CD4-positive, alpha-beta T cell treated with Interleukin-4 for 4 hours (primary cell): Measurements from ENCODE around the gene BICDL1.
"Not testable (repeated sequence)": the region's sequence is repeated elsewhere in the genome, so short reads cannot be mapped to it uniquely, and the experiment has no call there.

Experiments
- DNase-seq: peaks from one replicate; pipeline ENCODE4 v3.0.0-alpha.2; 2020

The BICDL1 gene

DNA sequence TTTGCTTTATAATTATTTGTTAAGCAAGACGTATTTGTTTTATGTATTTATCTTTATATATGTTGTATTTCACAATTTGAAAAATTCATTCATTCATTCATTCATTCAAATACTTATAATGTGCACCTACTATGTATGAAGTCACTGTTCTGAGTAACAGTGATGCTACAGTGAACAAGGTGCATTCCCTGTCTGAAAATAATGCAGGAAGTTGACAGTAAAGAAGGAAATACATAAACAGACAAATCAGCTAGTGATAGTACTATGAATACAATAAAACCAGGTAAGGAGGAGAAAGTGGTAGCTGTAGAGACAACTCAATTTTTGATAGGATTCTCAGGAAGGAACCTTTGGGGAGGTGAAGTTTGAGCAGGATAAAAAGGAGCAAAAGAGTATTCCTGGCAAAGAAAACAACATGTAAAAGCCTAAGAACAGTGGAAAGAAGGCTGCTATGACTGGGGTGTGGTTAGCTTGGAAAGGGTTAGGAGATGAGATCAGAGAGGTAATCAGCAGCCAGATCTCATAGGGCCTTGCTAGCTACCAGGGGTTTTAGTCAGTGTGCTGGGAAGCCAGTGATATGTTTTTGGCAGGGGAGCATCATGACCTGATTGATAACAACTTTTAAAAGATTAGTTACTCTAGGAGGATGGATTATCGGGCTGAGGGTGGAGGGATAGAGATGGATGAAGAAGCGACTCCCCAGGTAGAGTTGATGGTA is 17.4 kb downstream of the BICDL1 start:
- DNase-seq, result peak; percentile 37

DNA sequence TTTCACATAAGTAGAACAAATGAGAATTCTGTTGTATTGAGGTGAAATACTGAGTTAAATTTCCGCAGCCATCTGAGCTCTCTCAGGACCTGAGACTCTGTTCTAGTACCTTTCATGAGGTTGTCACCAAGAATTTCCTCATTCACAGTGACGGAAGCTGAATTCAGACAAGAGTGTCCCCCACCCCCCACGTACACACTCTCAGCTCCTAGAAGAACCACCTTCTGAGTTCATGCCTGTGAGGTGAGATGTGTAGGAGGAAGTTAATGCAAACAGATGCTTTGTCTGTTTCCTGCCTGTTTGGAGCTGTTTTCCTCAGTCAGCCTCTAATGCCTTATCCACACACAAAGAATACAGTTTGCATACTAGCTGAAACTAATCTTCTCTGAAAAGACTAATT is 18.2 kb downstream of the BICDL1 start:
- peak; percentile 83 for DNase-seq

DNA sequence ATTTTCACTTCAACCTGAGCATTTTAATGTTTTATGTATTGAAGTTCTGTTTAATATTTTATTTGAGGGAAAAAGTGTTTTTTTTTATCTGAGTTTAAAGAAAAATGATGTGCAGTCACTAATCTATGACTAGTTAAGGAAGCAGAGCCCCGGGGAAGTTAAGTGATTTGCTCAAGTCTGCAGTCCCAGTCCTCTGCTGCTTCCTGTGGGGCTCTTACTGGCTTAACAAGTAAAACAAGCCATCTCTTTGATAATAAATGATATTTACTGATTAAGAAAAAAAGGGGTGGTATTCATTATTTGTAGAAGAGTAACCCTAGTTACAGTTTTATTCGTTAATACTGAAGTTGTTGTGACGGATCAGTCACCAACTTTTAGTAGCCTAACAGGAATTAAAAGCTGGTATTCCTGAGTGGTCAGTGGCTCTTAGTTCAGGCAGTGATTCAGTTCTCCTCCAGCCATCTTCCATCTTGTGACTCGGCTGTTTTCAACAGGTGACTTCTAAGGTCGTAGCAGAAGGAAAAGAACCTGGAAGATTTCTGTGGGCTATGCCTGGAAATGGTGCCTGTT is 21.7 kb downstream of the BICDL1 start:
- DNase-seq, result peak; percentile 63

DNA sequence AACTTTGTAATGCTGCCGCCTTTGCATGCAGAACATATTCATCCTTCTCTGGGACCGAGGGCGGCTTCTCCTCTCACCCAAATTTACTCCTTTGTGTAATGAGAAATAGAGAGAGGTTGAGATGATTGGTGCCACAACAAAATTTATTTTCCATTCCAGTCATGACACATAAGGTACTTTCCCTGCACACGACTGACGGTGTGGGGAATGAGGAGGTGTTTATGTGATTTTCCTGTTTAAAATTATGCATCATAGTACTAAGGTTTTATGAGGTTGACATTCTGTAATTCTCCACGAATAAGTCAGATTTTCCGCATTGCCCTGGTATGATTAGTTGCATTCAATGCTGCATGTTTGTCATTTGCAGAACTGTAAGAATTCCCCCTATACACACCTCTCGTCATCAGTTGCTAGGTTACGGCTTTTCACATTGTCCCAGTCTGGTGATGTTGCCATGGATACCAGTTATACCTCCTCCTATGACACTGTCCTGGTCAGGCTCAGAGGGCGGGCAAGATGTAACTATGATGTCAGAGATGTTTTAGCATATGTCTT is 23.1 kb downstream of the BICDL1 start:
- peak; percentile 99 for DNase-seq

DNA sequence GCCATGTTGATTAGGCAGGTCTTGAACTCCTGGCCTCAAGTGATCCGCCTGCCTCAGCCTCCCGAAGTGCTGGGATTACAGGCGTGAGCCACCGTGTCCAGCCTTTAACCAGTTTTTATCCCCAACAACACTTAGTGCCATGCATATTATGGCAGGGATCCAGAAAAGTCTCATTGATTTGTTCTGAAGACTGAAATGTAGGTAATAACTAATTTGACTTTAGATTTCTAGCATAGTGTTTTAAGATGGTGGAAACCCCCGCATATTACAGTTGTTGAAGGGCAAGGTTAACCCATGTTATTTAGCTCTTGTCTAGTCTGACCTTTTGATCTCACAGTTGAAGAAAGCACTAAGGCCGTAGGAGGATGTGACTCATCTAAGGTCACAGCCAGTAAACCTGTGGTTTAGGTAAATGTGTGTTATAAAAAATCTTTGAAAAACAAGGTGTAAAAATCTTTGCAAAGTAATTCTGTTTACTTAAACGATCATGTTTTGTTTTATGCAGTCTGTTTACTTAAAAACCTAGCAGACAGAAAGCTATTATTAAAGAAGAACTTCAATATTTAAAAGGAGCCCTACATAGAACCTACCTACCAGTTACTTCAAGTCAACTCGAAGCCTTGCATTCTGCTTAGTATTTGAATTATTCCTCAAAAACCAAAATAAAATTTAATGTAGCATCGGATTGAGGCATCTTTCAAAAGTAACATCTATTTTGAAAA is 24.8 kb downstream of the BICDL1 start:
- DNase-seq, result peak; percentile 96

DNA sequence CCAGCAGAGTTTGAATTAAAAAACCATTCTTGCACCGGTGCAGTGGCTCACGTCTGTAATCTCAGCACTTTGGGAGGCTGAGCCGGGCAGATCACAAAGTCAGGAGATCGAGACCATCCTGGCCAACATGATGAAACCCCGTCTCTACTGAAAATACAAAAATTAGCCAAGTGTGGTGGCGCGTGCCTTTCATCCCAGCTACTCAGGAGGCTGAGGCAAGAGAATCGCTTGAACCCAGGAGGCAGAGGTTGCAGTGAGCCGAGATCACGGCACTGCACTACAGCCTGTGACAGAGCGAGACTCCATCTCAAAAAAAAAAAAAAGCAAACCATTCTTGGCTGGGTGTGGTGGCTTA is 25.3 kb downstream of the BICDL1 start:
- not testable (repeated sequence) for DNase-seq

DNA sequence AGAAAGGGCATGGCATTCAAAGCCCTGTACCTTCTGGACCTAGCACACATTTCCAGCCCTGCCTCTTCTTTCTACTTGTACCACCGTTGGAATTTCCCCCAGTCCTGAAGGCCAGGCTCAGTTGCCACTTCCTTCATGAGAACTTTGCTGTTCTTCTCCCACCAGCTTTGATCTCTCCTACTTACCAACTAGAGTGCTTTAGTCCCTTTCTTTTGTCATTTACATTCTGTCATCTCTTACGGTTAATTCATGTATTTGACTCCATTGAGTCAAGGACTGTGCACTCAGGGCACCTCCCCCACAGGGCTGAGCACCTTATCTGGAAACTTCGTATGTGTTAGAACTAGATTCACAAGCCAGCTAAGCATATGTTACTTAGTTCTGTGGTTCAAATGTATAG is 26.3 kb downstream of the BICDL1 start:
- DNase-seq, result peak; percentile 85

DNA sequence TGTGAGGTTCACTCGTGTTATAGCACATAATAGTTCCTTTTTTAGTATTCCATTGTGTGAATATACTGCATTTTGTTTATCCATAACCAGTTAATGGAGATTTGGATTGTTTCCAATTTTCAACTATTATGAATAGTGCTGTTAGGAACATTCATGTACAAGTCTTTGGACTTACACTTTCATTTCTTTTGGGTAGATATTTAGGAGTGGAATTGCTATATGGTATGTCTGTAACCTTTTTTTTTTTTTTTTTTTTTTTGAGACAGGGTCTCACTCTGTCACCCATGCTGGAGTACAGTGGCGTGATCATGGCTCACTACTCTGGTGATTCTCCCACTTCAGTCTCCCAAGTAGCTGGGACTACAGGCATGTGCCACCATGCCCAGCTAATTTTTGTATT is 27.2 kb downstream of the BICDL1 start:
- DNase-seq, result not testable (repeated sequence)

DNA sequence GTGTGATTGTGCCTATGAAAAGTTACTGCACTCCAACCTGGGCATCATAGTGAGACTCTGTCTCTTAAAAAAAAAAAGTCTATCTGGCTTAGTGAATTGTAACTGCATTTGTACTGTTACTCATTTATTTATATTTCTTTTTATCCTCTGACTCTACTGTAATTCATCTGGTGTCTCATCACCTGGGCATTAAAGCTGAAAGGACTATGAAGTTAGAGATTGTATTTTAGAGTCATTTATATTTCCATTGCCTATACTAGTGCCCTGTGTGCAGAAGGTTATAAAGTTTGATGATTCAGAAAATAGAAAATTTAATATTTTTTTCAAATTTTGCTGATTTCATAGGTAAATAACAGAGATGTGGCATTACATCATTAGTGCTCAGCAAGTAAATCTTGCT is 30.2 kb downstream of the BICDL1 start:
- no peak for DNase-seq

DNA sequence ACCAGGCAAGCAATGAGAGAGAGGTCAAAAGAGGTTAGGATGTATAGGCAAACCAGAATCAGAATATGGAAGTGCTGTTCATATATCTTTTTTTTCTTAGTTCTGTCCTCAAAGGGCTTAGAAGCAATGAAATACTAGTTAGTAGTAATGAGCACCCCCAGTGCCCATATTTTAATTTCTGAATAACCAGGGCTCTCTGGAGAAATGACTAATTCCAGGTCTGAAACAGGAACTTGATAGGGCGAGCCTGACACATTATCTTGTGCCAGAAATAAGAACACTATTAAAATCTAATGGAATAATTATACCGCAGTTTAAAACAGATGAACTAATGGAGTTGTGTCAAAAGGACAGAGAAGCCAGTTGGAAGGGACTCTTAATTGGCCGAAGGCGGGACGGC is 30.9 kb downstream of the BICDL1 start:
- no peak for DNase-seq

DNA sequence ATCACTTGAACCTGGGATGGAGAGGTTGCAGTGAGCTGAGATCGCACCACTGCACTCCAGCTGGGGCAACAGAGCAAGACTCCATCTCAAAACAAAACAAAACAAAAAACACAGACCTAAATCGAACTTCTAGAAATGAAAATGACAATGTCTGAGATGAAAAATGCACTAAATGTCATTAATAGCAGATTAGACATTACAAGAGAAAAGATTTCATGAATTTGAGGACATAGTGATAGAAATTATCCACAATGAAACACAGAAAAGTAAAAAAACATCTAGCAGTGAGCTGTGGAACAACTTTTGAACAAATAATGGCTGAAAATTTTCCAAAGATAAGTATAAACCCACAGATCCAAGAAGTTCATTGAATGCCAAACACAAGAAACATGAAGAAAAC is 35.2 kb downstream of the BICDL1 start:
- DNase-seq, result no peak

DNA sequence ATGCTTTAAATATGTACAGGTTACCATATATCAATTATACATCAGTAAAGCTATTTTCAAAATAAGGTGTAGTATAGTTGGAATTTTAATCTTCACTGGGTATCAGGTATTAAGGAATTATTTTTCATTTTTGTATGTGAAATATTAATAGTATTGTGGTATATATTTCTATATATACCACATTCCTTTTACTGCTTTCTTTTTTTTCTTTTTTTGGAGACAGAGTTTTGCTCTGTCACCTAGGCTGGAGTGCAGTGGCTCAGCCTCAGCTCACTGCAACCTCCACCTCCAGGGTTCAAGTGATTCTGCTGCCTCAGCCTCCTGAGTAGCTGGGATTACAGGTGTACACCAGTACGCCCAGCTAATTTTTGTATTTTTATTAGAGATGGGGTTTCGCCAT is 36.6 kb downstream of the BICDL1 start:
- DNase-seq, result no peak

DNA sequence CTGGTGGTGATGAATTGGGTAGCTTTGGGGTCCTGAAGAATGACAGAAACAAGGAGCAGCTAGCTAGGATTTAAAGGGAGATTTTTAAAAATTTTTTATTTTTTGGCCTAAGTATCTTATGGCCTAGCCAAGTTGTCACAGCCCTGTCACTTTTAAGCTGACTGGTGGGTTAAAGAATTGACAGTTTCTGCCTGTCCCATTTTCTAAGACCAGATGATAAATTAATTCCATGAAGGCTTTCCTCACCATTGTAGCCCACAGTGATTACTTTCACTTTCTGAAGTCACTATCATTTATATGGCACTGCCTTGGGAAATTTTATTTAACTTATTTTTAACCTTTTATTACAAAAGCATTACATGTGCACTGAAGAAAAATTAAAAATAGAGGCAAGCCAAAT is 43.2 kb downstream of the BICDL1 start:
- no peak for DNase-seq

DNA sequence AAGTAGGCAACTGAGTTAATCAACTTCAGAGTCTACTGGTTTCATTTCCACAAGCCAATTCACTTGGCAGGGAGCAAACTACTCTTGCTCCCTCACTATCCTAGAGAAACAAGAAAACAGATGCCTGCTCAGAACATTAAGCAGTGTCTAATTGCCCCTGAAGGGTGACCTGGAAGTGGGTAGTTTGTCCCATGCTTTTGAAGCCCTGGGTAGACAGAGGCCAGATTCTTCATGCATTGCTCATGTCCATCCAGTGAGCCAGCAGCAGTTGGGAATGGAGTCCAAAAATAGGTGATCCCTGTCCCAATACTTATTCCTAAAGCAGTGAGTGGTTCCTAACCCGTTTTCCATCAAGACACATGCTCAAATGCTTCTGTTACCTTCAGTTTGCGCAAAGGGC is 48.8 kb downstream of the BICDL1 start:
- no peak for DNase-seq

DNA sequence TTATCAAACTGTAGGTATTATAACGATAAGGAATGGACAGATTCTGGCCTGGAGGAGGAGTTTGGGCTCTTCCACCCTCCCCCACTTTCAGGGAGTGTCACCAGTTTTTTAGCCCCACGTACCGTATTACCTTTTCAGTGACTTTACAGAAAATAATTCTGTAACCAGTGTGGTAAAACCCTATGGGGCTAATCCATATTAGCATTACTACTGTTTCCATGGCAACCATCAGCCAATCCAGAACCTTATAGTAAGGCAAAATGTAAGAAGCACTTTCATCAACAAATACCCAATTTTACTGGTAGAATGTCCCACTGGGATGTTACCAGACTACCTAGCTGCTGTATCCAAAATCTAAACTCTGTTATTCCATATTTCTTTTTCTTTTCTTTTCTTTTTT is 50.7 kb downstream of the BICDL1 start:
- no peak for DNase-seq

DNA sequence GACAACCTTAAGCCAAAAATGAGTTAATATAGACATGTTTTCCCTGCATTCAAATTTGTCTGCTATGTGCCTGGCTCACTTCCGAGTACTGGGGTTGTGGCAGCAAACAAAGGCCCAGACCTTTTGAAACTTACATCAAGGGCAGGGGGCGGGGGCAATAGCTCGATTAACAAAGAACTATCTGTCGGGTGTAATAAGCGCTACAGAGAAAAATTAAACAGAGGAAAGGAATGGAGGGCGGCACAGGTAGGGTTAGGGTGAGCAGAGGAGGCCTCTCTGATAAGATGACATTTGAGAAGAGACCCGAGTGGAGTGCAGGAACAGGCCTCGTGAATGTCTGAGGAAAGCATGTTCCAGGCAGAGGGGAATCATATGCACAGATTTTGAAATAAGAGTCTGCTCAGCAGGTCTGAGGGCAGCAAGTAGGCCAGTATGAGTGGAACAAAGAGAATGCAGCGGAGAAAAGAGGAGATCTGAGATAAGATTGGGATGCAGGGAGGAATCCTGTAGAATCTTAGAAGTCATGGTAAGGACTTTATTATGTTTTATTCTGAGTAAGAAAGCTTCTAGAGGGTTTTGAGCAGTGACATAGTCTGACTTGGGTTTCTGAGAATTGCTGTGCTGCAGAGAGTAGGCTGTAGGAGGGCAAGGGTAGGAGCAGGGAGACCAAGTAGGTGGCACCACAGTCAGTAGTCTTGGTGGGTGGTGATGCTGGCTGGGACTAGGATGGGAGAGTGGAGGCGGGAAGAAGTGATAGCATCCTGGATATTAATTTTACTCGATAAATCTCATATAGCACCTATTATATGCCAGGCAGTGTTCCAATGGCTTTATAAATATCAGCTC is 52.6 kb downstream of the BICDL1 start:
- DNase-seq, result peak; percentile 39

DNA sequence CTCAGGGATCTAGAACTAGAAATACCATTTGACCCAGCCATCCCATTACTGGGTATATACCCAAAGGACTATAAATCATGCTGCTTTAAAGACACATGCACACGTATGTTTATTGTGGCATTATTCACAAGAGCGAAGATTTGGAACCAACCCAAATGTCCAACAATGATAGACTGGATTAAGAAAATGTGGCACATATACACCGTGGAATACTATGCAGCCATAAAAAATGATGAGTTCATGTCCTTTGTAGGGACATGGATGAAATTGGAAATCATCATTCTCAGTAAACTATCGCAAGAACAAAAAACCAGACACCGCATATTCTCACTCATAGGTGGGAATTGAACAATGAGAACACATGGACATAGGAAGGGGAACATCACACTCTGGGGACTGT is 56.3 kb downstream of the BICDL1 start:
- DNase-seq, result not testable (repeated sequence)

DNA sequence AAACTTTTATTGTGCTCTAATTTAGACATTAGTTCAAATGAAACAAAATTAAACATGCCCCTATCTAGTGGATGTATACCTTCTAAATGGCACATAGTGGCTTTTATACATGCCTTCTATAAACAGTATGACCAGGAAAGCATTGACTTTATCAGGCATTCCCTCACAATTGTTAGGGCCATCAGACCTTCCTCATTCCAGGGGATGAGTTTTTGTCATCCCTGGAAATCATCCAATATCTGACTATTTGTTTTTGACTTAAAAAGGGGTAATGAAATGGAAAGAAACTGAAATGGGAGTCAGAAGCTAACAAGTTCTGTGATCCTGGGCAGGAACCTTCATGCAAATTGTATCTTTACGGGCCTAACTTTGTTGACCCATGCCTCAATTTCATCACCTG is 58.0 kb downstream of the BICDL1 start:
- DNase-seq, result no peak

DNA sequence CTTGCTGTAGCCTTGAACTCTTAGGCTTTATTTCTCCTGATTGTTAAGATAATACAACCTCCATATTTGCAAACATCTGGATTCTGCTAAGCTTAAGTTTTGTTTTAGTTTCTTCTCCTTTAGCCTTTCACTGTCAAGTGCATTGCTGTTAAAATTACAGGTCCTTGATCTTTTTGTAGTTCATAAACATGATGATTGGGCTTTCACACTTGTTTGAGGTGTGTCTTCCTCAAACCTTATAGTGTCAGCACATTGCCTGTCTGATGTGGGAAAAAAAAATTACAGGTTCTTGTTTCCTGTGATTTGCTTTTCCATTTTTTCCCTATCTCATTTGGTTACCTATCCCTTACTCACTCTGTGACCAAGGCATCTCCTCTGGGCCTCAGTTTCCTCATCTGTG is 59.2 kb downstream of the BICDL1 start:
- DNase-seq, result peak; percentile 36

DNA sequence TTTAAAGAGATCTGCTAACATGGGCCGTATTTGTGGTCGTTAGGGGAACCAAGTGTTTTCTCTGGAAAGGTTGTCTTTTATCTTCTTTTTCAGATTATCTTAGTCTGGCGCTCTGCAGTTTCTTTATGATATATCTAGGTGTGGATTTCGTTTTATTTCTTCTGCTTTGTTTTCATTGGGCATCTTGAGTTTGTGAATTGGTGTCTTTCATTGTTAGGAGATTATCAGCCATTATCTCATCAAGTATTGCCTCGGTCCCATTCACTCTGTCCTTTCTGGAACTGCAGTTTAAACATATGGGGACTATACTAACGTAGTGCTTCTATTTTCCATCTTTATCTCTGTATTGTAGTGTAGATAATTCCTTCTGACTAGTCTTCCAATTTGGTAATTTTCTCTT is 60.4 kb downstream of the BICDL1 start:
- no peak for DNase-seq

DNA sequence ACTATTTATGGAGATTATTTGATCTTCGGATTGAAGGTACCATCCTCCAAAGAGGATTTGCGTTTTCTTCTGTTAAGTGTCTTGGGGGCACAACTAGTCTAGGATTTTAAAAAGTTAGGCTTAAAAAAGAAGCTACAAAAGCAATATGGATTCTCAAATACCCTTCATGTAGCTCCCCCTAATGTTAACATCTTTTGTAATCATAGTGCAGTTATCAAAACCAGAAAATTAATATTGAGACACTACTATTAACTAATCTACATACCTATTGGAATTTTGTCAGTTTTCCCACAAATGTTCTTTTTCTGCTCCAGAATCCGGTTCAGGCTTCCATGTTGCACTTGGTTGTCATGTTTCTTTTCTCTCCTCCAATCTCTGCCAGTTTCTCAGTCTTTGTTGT is 62.5 kb downstream of the BICDL1 start:
- no peak for DNase-seq

DNA sequence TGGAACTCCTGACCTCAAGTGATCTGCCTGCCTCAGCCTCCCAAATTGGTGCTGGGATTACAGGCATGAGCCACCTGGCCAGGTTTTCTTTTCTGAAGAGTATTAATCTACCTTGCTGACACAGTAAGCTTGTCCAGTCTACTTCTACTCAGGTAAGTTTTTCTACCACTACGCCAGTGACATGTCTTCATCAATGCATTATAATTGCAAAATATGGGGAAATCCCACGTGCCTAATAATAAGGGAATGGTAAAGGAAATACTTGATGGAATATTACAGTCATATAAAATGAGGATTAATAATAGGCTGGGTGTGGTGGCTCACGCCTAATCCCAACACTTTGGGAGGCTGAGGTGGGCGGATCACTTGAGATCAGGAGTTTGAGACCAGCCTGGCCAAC is 65.3 kb downstream of the BICDL1 start:
- DNase-seq, result no peak
